NOMO-1 (cell line): Measurements from ENCODE around the gene SYNE1.
"Not testable (repeated sequence)": the region's sequence is repeated elsewhere in the genome, so short reads cannot be mapped to it uniquely, and the experiment has no call there.

Experiments used
- DNase-seq, 2 experiments: peaks; one replicate each; lab custom pipeline; 2025; ENCODE audit not compliant: unreplicated experiment in 2 of 2; lab: John Stamatoyannopoulos, UW

The SYNE1 gene

GRCh38 chr6:152428126-152428525 is 209.0 kb downstream of the SYNE1 start:
- DNase-seq: no peak

GRCh38 chr6:152426276-152426675 is 210.9 kb downstream of the SYNE1 start:
- DNase-seq: no peak

GRCh38 chr6:152423216-152424103 is 213.7 kb downstream of the SYNE1 start:
- no peak for DNase-seq

- not testable (repeated sequence) for DNase-seq
Measured at GRCh38 chr6:152421496-152421895, 215.7 kb downstream of the SYNE1 start.

GRCh38 chr6:152420696-152421095 is 216.5 kb downstream of the SYNE1 start:
- DNase-seq: no peak

GRCh38 chr6:152418551-152418950 is 218.6 kb downstream of the SYNE1 start:
- DNase-seq: no peak

GRCh38 chr6:152416652-152417051 is 220.5 kb downstream of the SYNE1 start:
- no peak for DNase-seq

GRCh38 chr6:152404936-152405595 is 232.1 kb downstream of the SYNE1 start:
- DNase-seq: no peak

- DNase-seq: no peak
Measured at GRCh38 chr6:152404086-152404857, 232.9 kb downstream of the SYNE1 start.

- no peak for DNase-seq
Measured at GRCh38 chr6:152402791-152403190, 234.4 kb downstream of the SYNE1 start.

GRCh38 chr6:152401978-152402377 is 235.2 kb downstream of the SYNE1 start:
- DNase-seq: no peak

GRCh38 chr6:152399399-152399798 is 237.8 kb downstream of the SYNE1 start:
- DNase-seq: no peak

- no peak for DNase-seq
Measured at GRCh38 chr6:152398993-152399392, 238.2 kb downstream of the SYNE1 start.

- no peak for DNase-seq
Measured at GRCh38 chr6:152398316-152398715, 238.8 kb downstream of the SYNE1 start.

GRCh38 chr6:152394303-152394702 is 242.9 kb downstream of the SYNE1 start:
- no peak for DNase-seq

GRCh38 chr6:152391179-152391880 is 245.8 kb downstream of the SYNE1 start:
- DNase-seq: no peak

- DNase-seq: no peak
Measured at GRCh38 chr6:152387091-152387490, 250.1 kb downstream of the SYNE1 start.

- DNase-seq: no peak
Measured at GRCh38 chr6:152386131-152386530, 251.0 kb downstream of the SYNE1 start.

GRCh38 chr6:152380993-152381898 is 255.9 kb downstream of the SYNE1 start:
- no peak for DNase-seq

GRCh38 chr6:152380351-152380767 is 256.8 kb downstream of the SYNE1 start:
- no peak for DNase-seq
